Frontal cortex (tissue), 4 donors: ENCODE measurements around the gene CLDN20. TPM values are rescaled to one million over a fixed set of nuclear protein-coding genes. Genes with fewer than 3 reads are reported as not detected.
"Not testable (repeated sequence)": the region's sequence is repeated elsewhere in the genome, so short reads cannot be mapped to it uniquely, and the experiment has no call there.

Experiments
- DNase-seq, 2 donors: peaks; one replicate each; pipeline ENCODE4 v3.0.0; 2012; ENCODE audit warnings: low spot score in 2 of 2
- FAIRE-seq: peaks from 2 replicates; lab custom pipeline; 2012; peaks lifted over from hg19 to GRCh38; lab: Jason Lieb, UNC
- total RNA-seq: library from RNA; depleted of rRNA; stranded (reverse); fragments of >200 nt; gene quantifications from one replicate; pipeline ENCODE4 v1.2.3, GENCODE V29; 2014
- donor health status: control.
- donor health status: control.
- donor health status: control.

The CLDN20 gene
- total RNA-seq, 1 donor from 2014 or later = not detected

- no peak for FAIRE-seq
- DNase-seq = no peak
Observed at GRCh38 chr6:155301867-155302266, 38.1 kb downstream of the CLDN20 start.

GRCh38 chr6:155303361-155303870, 39.6 kb downstream of the CLDN20 start:
- FAIRE-seq (no peak), DNase-seq (no peak)

GRCh38 chr6:155306958-155307357, 43.1 kb downstream of the CLDN20 start:
- FAIRE-seq (no peak), DNase-seq (no peak)

- peak; percentile 31 for FAIRE-seq
- no peak for DNase-seq
Observed at GRCh38 chr6:155309150-155309549, 45.3 kb downstream of the CLDN20 start.

GRCh38 chr6:155310596-155310995, 46.8 kb downstream of the CLDN20 start:
- DNase-seq (no peak), FAIRE-seq (no peak)

GRCh38 chr6:155311086-155311485, 47.3 kb downstream of the CLDN20 start:
- FAIRE-seq (no peak), DNase-seq (no peak)

- FAIRE-seq (no peak), DNase-seq (no peak)
Observed at GRCh38 chr6:155311583-155311982, 47.8 kb downstream of the CLDN20 start.

GRCh38 chr6:155312950-155313349, 49.1 kb downstream of the CLDN20 start:
- FAIRE-seq, DNase-seq: not testable (repeated sequence)

GRCh38 chr6:155313602-155314091, 49.8 kb downstream of the CLDN20 start:
- no peak for DNase-seq
- no peak for FAIRE-seq

GRCh38 chr6:155314092-155314772, 50.4 kb downstream of the CLDN20 start, which contains the start of gene TFB1M:
TFB1M (minus strand) TSS chr6:155314484; CDS start chr6:155314428, 56 bp downstream.
- peak; percentile 69 for FAIRE-seq
- peak; percentile 73 to 86 for DNase-seq

GRCh38 chr6:155314773-155315515, 51.1 kb downstream of the CLDN20 start:
- FAIRE-seq (peak; percentile 30), DNase-seq (peak in 1 of 2 donors; percentile 3)

GRCh38 chr6:155315516-155315871, 51.7 kb downstream of the CLDN20 start:
- FAIRE-seq = no peak
- DNase-seq = no peak

GRCh38 chr6:155316419-155316818, 52.6 kb downstream of the CLDN20 start:
- FAIRE-seq (no peak), DNase-seq (no peak)

GRCh38 chr6:155317186-155317585, 53.4 kb downstream of the CLDN20 start:
- FAIRE-seq (peak; percentile 74), DNase-seq (no peak)

GRCh38 chr6:155319902-155320301, 56.1 kb downstream of the CLDN20 start:
- DNase-seq = no peak
- FAIRE-seq = no peak

- no peak for FAIRE-seq
- no peak for DNase-seq
Observed at GRCh38 chr6:155324172-155324571, 60.4 kb downstream of the CLDN20 start.

- DNase-seq = no peak
- FAIRE-seq = no peak
Observed at GRCh38 chr6:155324993-155325392, 61.2 kb downstream of the CLDN20 start.

GRCh38 chr6:155325700-155326516, 62.1 kb downstream of the CLDN20 start:
- no peak for FAIRE-seq
- no peak for DNase-seq
